Sigmoid colon (tissue), 7 donors: ENCODE data around the gene LRCH1. TPM values are rescaled to one million over a fixed set of nuclear protein-coding genes. Genes with fewer than 3 reads are reported as not detected.

ENCODE experiments used
- DNase-seq: peaks from one replicate; pipeline ENCODE4 v3.0.0-alpha.2; 2019
- H3K27ac ChIP-seq, 4 donors: fragments of 200-600 bp; sonication (generic); one replicate each; pipeline ENCODE4 v1.5.1; 2016 to 2019; ENCODE audit warnings: mild to moderate bottlenecking in 1 of 4
- H3K27me3 ChIP-seq, 3 donors: fragments of 200-600 bp; sonication (generic); one replicate each; pipeline ENCODE4 v1.5.1; 2019; ENCODE audit warnings: mild to moderate bottlenecking in 1 of 3
- H3K36me3 ChIP-seq, 4 donors: fragments of 200-600 bp; sonication (generic); one replicate each; pipeline ENCODE4 v1.5.1; 2016 to 2019
- H3K4me1 ChIP-seq, 4 donors: fragments of 200-600 bp; sonication (generic); one replicate each; pipeline ENCODE4 v1.5.1; 2017 to 2019
- H3K4me3 ChIP-seq, 4 donors: fragments of 200-600 bp; sonication (generic); one replicate each; pipeline ENCODE4 v1.5.1; 2017 to 2019; ENCODE audit warnings: mild to moderate bottlenecking in 2 of 4, moderate library complexity in 1 of 4
- H3K9me3 ChIP-seq, 4 donors: fragments of 200-600 bp in 3 of 4; sonication (generic) in 3 of 4; one replicate each; pipeline versions ENCODE4 v1.5.1 to v1.6.1; 2013 to 2019
- EP300 ChIP-seq, 4 donors: sonication (generic); formaldehyde crosslinking; IDR thresholded peaks; one replicate each; pipeline ENCODE4 v1.6.1; 2017; ENCODE audit warnings: antibody characterized with exemption in 4 of 4
- POLR2A ChIP-seq, 2 donors: fragments of 450-650 bp; IDR thresholded peaks; one replicate each; pipeline ENCODE4 v1.6.1; 2016; ENCODE audit warnings: antibody characterized with exemption in 2 of 2, mild to moderate bottlenecking in 2 of 2, moderate library complexity in 2 of 2
- POLR2AphosphoS5 ChIP-seq, 4 donors: sonication (generic); formaldehyde crosslinking; IDR thresholded peaks; one replicate each; pipeline ENCODE4 v1.6.1; 2017; ENCODE audit warnings: antibody characterized with exemption in 4 of 4
- WGBS, 2 donors: extraction: QIAGEN DNeasy Blood & Tissue Kit; methylation state at CpG; one replicate each; pipeline ENCODE4 v1.1.7; 2013; 5-methylcytosine and 5-hydroxymethylcytosine counted together
- intact Hi-C: fragments of 100-400 bp; cut with DNase I; formaldehyde crosslinking; loops from one replicate; pipeline ENCODE4 v1.15.1; 2023
- polyA plus RNA-seq, 3 donors: library from polyadenylated mRNA; stranded (reverse); fragments of 200-250 nt; gene quantifications; one replicate each; pipeline ENCODE4 v1.2.3, GENCODE V29; 2013
- total RNA-seq, 4 donors: library from RNA; depleted of rRNA; stranded (reverse); fragments of >200 nt; gene quantifications; one replicate each; pipeline ENCODE4 v1.1.0, GENCODE V29; 2016
- TF ChIP-seq, protein P1 (sequence below), 4 experiments: fragments of 450-650 bp in 3 of 4; fragments of 200-600 bp in 1 of 4; IDR thresholded peaks; one replicate each; pipeline ENCODE4 v1.5.1; 2016 to 2019; ENCODE audit warnings: antibody characterized with exemption in 4 of 4, mild to moderate bottlenecking in 3 of 4, moderate library complexity in 2 of 4
- donor health status: healthy with polysubstance abuse.
- donor health status: Bipolar disorder and iron deficiency.
- donor health status: healthy.

LRCH1 gene
- total and polyA plus RNA-seq, 7 donors, result 4.2 to 54.0 (median 32.4) TPM

DNA sequence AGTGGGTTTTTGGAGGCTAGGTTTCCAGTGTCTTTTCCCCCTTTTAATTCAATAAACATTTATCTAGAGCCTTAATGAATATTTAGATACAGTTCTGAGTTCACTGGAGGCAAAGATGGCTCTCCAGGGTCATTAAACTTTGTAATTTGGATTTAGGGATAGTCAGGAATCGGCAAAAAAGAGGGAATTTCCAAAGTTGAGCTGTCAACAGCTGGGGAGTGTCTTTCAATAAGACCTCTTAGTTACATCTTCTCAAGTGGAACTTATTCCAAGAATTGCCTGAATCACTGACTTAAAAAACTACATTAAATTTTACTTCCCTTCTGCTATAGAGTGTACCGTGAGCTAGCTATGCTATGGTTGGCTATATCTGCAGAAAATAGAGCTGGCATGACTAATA, 2.0 kb downstream of the LRCH1 start:
- WGBS, 2 donors, result 23 to 27% methylated on average over 2 of the region's 2 CpGs
- no peaks in the 10 kb centered on the region for H3K27me3 ChIP-seq
- TF ChIP-seq EP300 (IDR thresholded peaks at IDR 0.05) (no peak), POLR2A (IDR thresholded peaks at IDR 0.05) (no peak), POLR2AphosphoS5 (IDR thresholded peaks at IDR 0.05) (no peak)
- TF ChIP-seq, protein P1, sequence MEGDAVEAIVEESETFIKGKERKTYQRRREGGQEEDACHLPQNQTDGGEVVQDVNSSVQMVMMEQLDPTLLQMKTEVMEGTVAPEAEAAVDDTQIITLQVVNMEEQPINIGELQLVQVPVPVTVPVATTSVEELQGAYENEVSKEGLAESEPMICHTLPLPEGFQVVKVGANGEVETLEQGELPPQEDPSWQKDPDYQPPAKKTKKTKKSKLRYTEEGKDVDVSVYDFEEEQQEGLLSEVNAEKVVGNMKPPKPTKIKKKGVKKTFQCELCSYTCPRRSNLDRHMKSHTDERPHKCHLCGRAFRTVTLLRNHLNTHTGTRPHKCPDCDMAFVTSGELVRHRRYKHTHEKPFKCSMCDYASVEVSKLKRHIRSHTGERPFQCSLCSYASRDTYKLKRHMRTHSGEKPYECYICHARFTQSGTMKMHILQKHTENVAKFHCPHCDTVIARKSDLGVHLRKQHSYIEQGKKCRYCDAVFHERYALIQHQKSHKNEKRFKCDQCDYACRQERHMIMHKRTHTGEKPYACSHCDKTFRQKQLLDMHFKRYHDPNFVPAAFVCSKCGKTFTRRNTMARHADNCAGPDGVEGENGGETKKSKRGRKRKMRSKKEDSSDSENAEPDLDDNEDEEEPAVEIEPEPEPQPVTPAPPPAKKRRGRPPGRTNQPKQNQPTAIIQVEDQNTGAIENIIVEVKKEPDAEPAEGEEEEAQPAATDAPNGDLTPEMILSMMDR (IDR thresholded peaks at IDR 0.05), result no peak
- intact Hi-C loops, result loop anchor here (5.0 kb wide), 2 partner anchors 122 to 142 kb away; no protein-coding TSS in a partner anchor
- no peaks in the 10 kb centered on the region for H3K9me3 ChIP-seq
- peak overlapping the region; percentile 79 to 98 (median 93) for H3K4me3 ChIP-seq
- H3K27ac ChIP-seq, result peak overlapping the region; percentile 93 to 97 (median 94)
- H3K36me3 ChIP-seq, result no peaks in the 10 kb centered on the region
- H3K4me1 ChIP-seq, result peaks cover 0 to 53% (median 35%) of the 10 kb centered on the region in 4 donors
- no peak for DNase-seq

DNA sequence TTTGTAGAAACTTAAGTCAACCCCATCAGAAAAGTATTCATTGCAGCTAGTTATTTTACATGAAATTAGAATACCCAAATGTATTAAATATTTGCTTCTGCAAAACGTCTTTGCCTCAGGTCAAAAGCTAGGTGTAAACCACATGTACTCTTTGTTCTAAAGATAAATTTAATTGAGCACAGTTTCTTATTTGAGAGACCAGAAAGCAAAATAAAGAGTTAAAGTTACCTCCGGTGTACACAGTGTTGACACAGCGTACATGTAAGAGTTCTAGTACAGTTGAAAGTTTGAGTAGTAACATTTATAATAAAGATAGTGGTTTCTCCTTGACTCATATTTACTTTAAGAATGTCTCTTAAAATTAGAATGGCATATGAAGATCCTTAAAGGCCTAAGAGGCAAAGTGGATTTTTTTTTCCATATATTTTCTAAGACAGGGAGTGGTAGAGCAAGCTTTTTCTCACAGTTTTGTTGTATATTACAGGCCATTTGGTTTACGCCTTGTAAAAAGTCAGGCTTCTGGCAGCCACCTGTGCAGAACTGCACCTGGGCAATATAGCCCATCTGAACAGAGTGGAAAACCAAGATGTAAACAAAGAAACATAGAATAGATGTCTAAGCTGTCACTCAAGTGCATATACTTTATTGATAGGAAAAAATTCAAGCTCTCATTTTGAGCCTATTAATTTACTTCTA, 2.9 kb downstream of the LRCH1 start:
- no peaks in the 10 kb centered on the region for H3K36me3 ChIP-seq
- intact Hi-C loops, result no loop called here
- no peaks in the 10 kb centered on the region for H3K27me3 ChIP-seq
- TF ChIP-seq EP300 (IDR thresholded peaks at IDR 0.05) (no peak), POLR2AphosphoS5 (IDR thresholded peaks at IDR 0.05) (no peak), POLR2A (IDR thresholded peaks at IDR 0.05) (no peak)
- TF ChIP-seq, protein P1 (IDR thresholded peaks at IDR 0.05), result no peak
- peak overlapping the region; percentile 93 to 97 (median 94) for H3K27ac ChIP-seq
- WGBS, 2 donors, result 8 to 31% methylated on average over 4 of the region's 4 CpGs
- no peak for DNase-seq
- peaks cover 0 to 60% (median 39%) of the 10 kb centered on the region in 4 donors for H3K4me1 ChIP-seq
- peak overlapping the region in 2 of 4 donors; percentile 79 to 96 for H3K4me3 ChIP-seq
- no peaks in the 10 kb centered on the region for H3K9me3 ChIP-seq

DNA sequence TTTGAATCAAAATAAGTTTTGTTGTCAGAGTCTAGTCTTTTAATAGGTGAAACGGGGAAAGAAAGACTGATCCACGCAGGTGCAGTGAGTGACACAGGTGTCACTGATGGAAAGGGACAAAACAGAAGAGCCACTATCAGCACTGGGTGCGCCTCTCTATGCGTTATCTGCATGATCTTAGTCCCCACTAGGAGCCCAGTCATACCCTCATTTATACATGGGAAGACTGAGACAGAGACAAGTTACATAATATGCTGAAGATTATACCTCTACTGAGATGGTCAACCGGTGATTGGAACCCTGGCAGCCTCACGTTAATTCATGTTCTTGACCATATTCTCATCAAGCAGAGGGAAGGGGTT, 3.4 kb downstream of the LRCH1 start:
- Histone ChIP-seq H3K9me3 (no peaks in the 10 kb centered on the region), H3K27me3 (no peaks in the 10 kb centered on the region), H3K4me3 (no peak overlapping the region), H3K4me1 (peaks cover 0 to 61% (median 40%) of the 10 kb centered on the region in 4 donors), H3K27ac (peak overlapping the region in 2 of 4 donors; percentile 93 to 97), H3K36me3 (no peaks in the 10 kb centered on the region)
- 42 to 69% methylated on average over 6 of the region's 6 CpGs for WGBS, 2 donors
- no peak for TF ChIP-seq POLR2AphosphoS5 (IDR thresholded peaks at IDR 0.05)
- TF ChIP-seq POLR2A (IDR thresholded peaks at IDR 0.05), result no peak
- no peak for TF ChIP-seq EP300 (IDR thresholded peaks at IDR 0.05)
- TF ChIP-seq, protein P1 (IDR thresholded peaks at IDR 0.05), result no peak
- DNase-seq, result no peak
- intact Hi-C loops, result no loop called here

DNA sequence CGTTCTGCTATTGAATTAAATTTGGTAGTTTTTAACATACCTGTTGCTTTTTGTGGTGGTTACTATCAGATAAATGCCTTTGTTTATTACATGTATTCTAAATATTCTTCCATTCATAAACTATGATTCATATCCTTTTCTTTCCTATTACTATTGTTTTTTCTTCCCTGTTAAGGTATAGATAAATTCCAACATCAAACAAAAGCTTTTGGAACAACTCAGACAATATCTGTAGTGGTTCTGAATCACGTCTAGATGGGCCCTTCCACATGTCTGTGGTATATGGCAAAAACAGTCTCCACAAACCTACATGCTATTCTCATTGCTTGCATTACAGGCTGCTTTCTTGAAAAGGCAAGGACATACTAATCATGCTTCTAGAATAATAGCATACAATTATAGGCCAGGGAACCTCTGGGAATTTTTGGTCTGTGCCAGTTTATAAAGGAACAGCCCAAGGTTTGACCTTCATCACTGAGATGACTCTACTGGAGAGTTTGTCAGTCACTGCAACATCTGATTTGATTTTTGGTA, 6.4 kb downstream of the LRCH1 start:
- intact Hi-C loops, result no loop called here
- Histone ChIP-seq H3K9me3 (no peaks in the 10 kb centered on the region), H3K4me3 (no peak overlapping the region), H3K27ac (no peak overlapping the region), H3K36me3 (no peaks in the 10 kb centered on the region), H3K4me1 (peaks cover 0 to 49% (median 33%) of the 10 kb centered on the region in 4 donors), H3K27me3 (no peaks in the 10 kb centered on the region)
- no peak for TF ChIP-seq EP300 (IDR thresholded peaks at IDR 0.05)
- TF ChIP-seq POLR2A (IDR thresholded peaks at IDR 0.05), result no peak
- no peak for TF ChIP-seq POLR2AphosphoS5 (IDR thresholded peaks at IDR 0.05)
- TF ChIP-seq, protein P1 (IDR thresholded peaks at IDR 0.05), result no peak
- 76 to 79% methylated on average over 2 of the region's 2 CpGs for WGBS, 2 donors
- no peak for DNase-seq
